KMS-11 (cell line): ENCODE results near the gene NTM.

ENCODE experiments used
- H2AFZ ChIP-seq: fragments of 200-600 bp; sonication (generic); 2 replicates; pipeline ENCODE4 v1.6.1; 2016; ENCODE audit warnings: antibody characterized with exemption, mixed run types, low read depth
- H3K27ac ChIP-seq: fragments of 200-600 bp; sonication (generic); 2 replicates; pipeline ENCODE4 v1.6.1; 2016; ENCODE audit warnings: mild to moderate bottlenecking, mixed run types
- H3K27me3 ChIP-seq: fragments of 200-600 bp; sonication (generic); 2 replicates; pipeline ENCODE4 v1.6.1; 2017; ENCODE audit warnings: mild to moderate bottlenecking, low read depth, mixed run types, moderate library complexity; ENCODE audit not compliant: insufficient read depth
- H3K36me3 ChIP-seq: fragments of 200-600 bp; sonication (generic); 2 replicates; pipeline ENCODE4 v1.6.1; 2017; ENCODE audit warnings: mild to moderate bottlenecking, mixed run types; ENCODE audit not compliant: insufficient read depth
- H3K4me1 ChIP-seq: fragments of 200-600 bp; sonication (generic); 2 replicates; pipeline ENCODE4 v1.6.1; 2016; ENCODE audit warnings: mild to moderate bottlenecking, low read depth, mixed run types; ENCODE audit not compliant: poor library complexity, severe bottlenecking
- H3K4me2 ChIP-seq: fragments of 200-600 bp; sonication (generic); 2 replicates; pipeline ENCODE4 v1.7.0; 2016; ENCODE audit warnings: mild to moderate bottlenecking, mixed run types
- H3K4me3 ChIP-seq: fragments of 200-600 bp; sonication (generic); IDR thresholded peaks from 2 replicates; pipeline ENCODE4 v1.6.1; 2017; ENCODE audit warnings: low read depth, low read length, mixed read lengths; ENCODE audit not compliant: insufficient read depth
- H3K79me2 ChIP-seq: fragments of 200-600 bp; sonication (generic); 2 replicates; pipeline ENCODE4 v1.6.1; 2016; ENCODE audit warnings: low read depth, mixed run types; ENCODE audit not compliant: insufficient read depth
- H3K9ac ChIP-seq: fragments of 200-600 bp; sonication (generic); 2 replicates; pipeline ENCODE4 v1.6.1; 2016; ENCODE audit warnings: mild to moderate bottlenecking, mixed run types
- H4K20me1 ChIP-seq: fragments of 200-600 bp; sonication (generic); 2 replicates; pipeline ENCODE4 v1.6.1; 2016; ENCODE audit warnings: mild to moderate bottlenecking, mixed run types; ENCODE audit not compliant: insufficient read depth
- CTCF ChIP-seq: fragments of 200-600 bp; sonication (generic); conservative IDR thresholded peaks from 2 replicates; pipeline ENCODE4 v1.6.1; 2017; ENCODE audit warnings: low read depth, mild to moderate bottlenecking, antibody characterized with exemption, low read length, moderate library complexity, mixed read lengths

NTM gene

GRCh38 chr11:132101881-132102280 lies 731.5 kb downstream of the NTM start:
- H3K4me1 ChIP-seq = no peaks in the 10 kb centered on the region
- H3K79me2 ChIP-seq = no peaks in the 10 kb centered on the region
- no peaks in the 10 kb centered on the region for H3K36me3 ChIP-seq
- H3K27me3 ChIP-seq = no peaks in the 10 kb centered on the region
- no peak overlapping the region for H3K9ac ChIP-seq
- no peaks in the 10 kb centered on the region for H4K20me1 ChIP-seq
- no peak overlapping the region for H3K4me2 ChIP-seq
- no peak overlapping the region for H3K27ac ChIP-seq
- no peak overlapping the region for H3K4me3 ChIP-seq
- no peak overlapping the region for H2AFZ ChIP-seq
- TF ChIP-seq CTCF = no peak

- no peak for TF ChIP-seq CTCF
- no peak overlapping the region for H3K9ac ChIP-seq
- H3K27ac ChIP-seq = no peak overlapping the region
- no peak overlapping the region for H3K4me2 ChIP-seq
- H3K4me3 ChIP-seq = no peak overlapping the region
- H3K27me3 ChIP-seq = no peaks in the 10 kb centered on the region
- H4K20me1 ChIP-seq = no peaks in the 10 kb centered on the region
- no peak overlapping the region for H2AFZ ChIP-seq
- no peaks in the 10 kb centered on the region for H3K36me3 ChIP-seq
- H3K79me2 ChIP-seq = no peaks in the 10 kb centered on the region
- no peaks in the 10 kb centered on the region for H3K4me1 ChIP-seq
Observed at GRCh38 chr11:132103021-132103420, 732.6 kb downstream of the NTM start.

- H3K79me2 ChIP-seq = no peaks in the 10 kb centered on the region
- no peaks in the 10 kb centered on the region for H4K20me1 ChIP-seq
- no peak overlapping the region for H3K27ac ChIP-seq
- no peak for TF ChIP-seq CTCF
- H3K9ac ChIP-seq = no peak overlapping the region
- no peak overlapping the region for H2AFZ ChIP-seq
- no peaks in the 10 kb centered on the region for H3K4me1 ChIP-seq
- no peak overlapping the region for H3K4me2 ChIP-seq
- no peak overlapping the region for H3K4me3 ChIP-seq
- no peaks in the 10 kb centered on the region for H3K27me3 ChIP-seq
- H3K36me3 ChIP-seq = no peaks in the 10 kb centered on the region
Observed at GRCh38 chr11:132106096-132106982, 735.9 kb downstream of the NTM start.

GRCh38 chr11:132111316-132111715 lies 740.9 kb downstream of the NTM start:
- Histone ChIP-seq H2AFZ (no peak overlapping the region), H3K36me3 (no peaks in the 10 kb centered on the region), H3K27me3 (no peaks in the 10 kb centered on the region), H3K27ac (no peak overlapping the region), H4K20me1 (no peaks in the 10 kb centered on the region), H3K79me2 (no peaks in the 10 kb centered on the region), H3K4me1 (peaks cover 7% of the 10 kb centered on the region), H3K4me2 (no peak overlapping the region), H3K9ac (no peak overlapping the region), H3K4me3 (no peak overlapping the region)
- TF ChIP-seq CTCF = no peak
